Astrocyte (in vitro differentiated cells and primary cell): ENCODE data around the gene ERH. TPM values are rescaled to one million over a fixed set of nuclear protein-coding genes. Genes with fewer than 3 reads are reported as not detected.

Experiments
- DNase-seq: peaks from one replicate; pipeline ENCODE4 v3.0.0-alpha.2; 2010; ENCODE audit warnings: low read depth
- FAIRE-seq: peaks from 2 replicates; lab custom pipeline; 2011; peaks lifted over from hg19 to GRCh38; lab: Jason Lieb, UNC
- H2AFZ ChIP-seq: 2 replicates; pipeline ENCODE4 v1.6.0; 2012; ENCODE audit warnings: low read depth, low read length, inconsistent platforms
- H3K27ac ChIP-seq: 2 replicates; pipeline ENCODE4 v1.5.1; 2011; ENCODE audit warnings: low read depth, low read length, inconsistent platforms
- H3K27me3 ChIP-seq: 2 replicates; pipeline ENCODE4 v1.6.0; 2011; ENCODE audit warnings: low read length, inconsistent platforms; ENCODE audit not compliant: insufficient read depth
- H3K36me3 ChIP-seq: 2 replicates; pipeline ENCODE4 v1.5.1; 2011; ENCODE audit warnings: low read length, inconsistent platforms; ENCODE audit not compliant: insufficient read depth
- H3K4me1 ChIP-seq: 2 replicates; pipeline ENCODE4 v1.5.1; 2011; ENCODE audit warnings: low read length, inconsistent platforms; ENCODE audit not compliant: insufficient read depth
- H3K4me2 ChIP-seq: 2 replicates; pipeline ENCODE4 v1.6.0; 2012; ENCODE audit warnings: low read length, inconsistent platforms
- H3K4me3 ChIP-seq: 2 replicates; pipeline ENCODE4 v1.5.1; 2011; ENCODE audit warnings: low read depth, mild to moderate bottlenecking, low read length, inconsistent platforms; ENCODE audit not compliant: insufficient read depth
- H3K79me2 ChIP-seq: 2 replicates; pipeline ENCODE4 v1.6.0; 2012; ENCODE audit warnings: mild to moderate bottlenecking, low read length, inconsistent platforms; ENCODE audit not compliant: insufficient read depth
- H3K9ac ChIP-seq: 2 replicates; pipeline ENCODE4 v1.6.0; 2012; ENCODE audit warnings: mild to moderate bottlenecking, low read length, inconsistent platforms
- H3K9me3 ChIP-seq: 2 replicates; pipeline ENCODE4 v1.5.1; 2012; ENCODE audit warnings: low read depth, mild to moderate bottlenecking, low read length, inconsistent platforms; ENCODE audit not compliant: insufficient read depth
- H4K20me1 ChIP-seq: 2 replicates; pipeline ENCODE4 v1.6.0; 2012; ENCODE audit warnings: low read length, inconsistent platforms; ENCODE audit not compliant: insufficient read depth
- H3K27ac Mint-ChIP-seq: one replicate; pipeline ENCODE4 v1.8.0; 2021; ENCODE audit warnings: mild to moderate bottlenecking, mixed read lengths; ENCODE audit not compliant: unreplicated experiment
- H3K27me3 Mint-ChIP-seq: one replicate; pipeline ENCODE4 v1.8.0; 2021; ENCODE audit warnings: low read depth, mixed read lengths; ENCODE audit not compliant: unreplicated experiment
- H3K36me3 Mint-ChIP-seq: one replicate; pipeline ENCODE4 v1.8.0; 2021; ENCODE audit warnings: low read depth, mixed read lengths; ENCODE audit not compliant: unreplicated experiment
- H3K4me1 Mint-ChIP-seq: one replicate; pipeline ENCODE4 v1.8.0; 2021; ENCODE audit warnings: low read depth, mixed read lengths; ENCODE audit not compliant: unreplicated experiment
- H3K4me3 Mint-ChIP-seq: one replicate; pipeline ENCODE4 v1.8.0; 2021; ENCODE audit warnings: mild to moderate bottlenecking, moderate library complexity, mixed read lengths; ENCODE audit not compliant: unreplicated experiment
- H3K9me3 Mint-ChIP-seq: one replicate; pipeline ENCODE4 v1.8.0; 2021; ENCODE audit warnings: mild to moderate bottlenecking, mixed read lengths; ENCODE audit not compliant: unreplicated experiment
- EZH2 ChIP-seq: IDR thresholded peaks from 2 replicates; pipeline ENCODE4 v1.6.1; 2012; ENCODE audit warnings: mild to moderate bottlenecking, low read length, inconsistent platforms; ENCODE audit not compliant: insufficient read depth
- total RNA-seq: library from RNA; stranded (reverse); gene quantifications from 2 replicates; pipeline ENCODE4 v1.2.1, GENCODE V29; 2021
- TF ChIP-seq, protein P1 (sequence below): IDR thresholded peaks from 2 replicates; pipeline ENCODE4 v1.5.1; 2011; ENCODE audit warnings: low read depth, mild to moderate bottlenecking, inconsistent platforms, low read length, moderate library complexity; ENCODE audit not compliant: insufficient read depth

Gene ERH
- total RNA-seq, 1 donor from 2014 or later: 255 TPM

- H3K4me2 ChIP-seq: no peak overlapping the region
- no peaks in the 10 kb centered on the region for H3K9me3 Mint-ChIP-seq
- H2AFZ ChIP-seq: no peak overlapping the region
- DNase-seq (peak; percentile 80), FAIRE-seq (peak; percentile 37)
- H3K36me3 Mint-ChIP-seq: peaks cover 2% of the 10 kb centered on the region
- no peaks in the 10 kb centered on the region for H3K27me3 ChIP-seq
- H3K4me1 ChIP-seq: peaks cover 7% of the 10 kb centered on the region
- no peak overlapping the region for H3K4me3 Mint-ChIP-seq
- no peaks in the 10 kb centered on the region for H3K36me3 ChIP-seq
- H3K4me1 Mint-ChIP-seq: peaks cover 11% of the 10 kb centered on the region
- peak overlapping the region; percentile 0 for H3K9ac ChIP-seq
- H3K9me3 ChIP-seq: no peaks in the 10 kb centered on the region
- no peaks in the 10 kb centered on the region for H3K79me2 ChIP-seq
- no peak for TF ChIP-seq EZH2
- TF ChIP-seq, protein P1, sequence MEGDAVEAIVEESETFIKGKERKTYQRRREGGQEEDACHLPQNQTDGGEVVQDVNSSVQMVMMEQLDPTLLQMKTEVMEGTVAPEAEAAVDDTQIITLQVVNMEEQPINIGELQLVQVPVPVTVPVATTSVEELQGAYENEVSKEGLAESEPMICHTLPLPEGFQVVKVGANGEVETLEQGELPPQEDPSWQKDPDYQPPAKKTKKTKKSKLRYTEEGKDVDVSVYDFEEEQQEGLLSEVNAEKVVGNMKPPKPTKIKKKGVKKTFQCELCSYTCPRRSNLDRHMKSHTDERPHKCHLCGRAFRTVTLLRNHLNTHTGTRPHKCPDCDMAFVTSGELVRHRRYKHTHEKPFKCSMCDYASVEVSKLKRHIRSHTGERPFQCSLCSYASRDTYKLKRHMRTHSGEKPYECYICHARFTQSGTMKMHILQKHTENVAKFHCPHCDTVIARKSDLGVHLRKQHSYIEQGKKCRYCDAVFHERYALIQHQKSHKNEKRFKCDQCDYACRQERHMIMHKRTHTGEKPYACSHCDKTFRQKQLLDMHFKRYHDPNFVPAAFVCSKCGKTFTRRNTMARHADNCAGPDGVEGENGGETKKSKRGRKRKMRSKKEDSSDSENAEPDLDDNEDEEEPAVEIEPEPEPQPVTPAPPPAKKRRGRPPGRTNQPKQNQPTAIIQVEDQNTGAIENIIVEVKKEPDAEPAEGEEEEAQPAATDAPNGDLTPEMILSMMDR: no peak
- no peak overlapping the region for H3K27ac Mint-ChIP-seq
- peaks cover 28% of the 10 kb centered on the region for H3K27me3 Mint-ChIP-seq
- H3K27ac ChIP-seq: no peak overlapping the region
- no peaks in the 10 kb centered on the region for H4K20me1 ChIP-seq
- H3K4me3 ChIP-seq: no peak overlapping the region
Measured at GRCh38 chr14:69355607-69356281, 42.4 kb downstream of the ERH start.

GRCh38 chr14:69355154-69355597, 42.9 kb downstream of the ERH start:
- H3K9me3 Mint-ChIP-seq: peaks cover 1% of the 10 kb centered on the region
- FAIRE-seq (no peak), DNase-seq (no peak)
- Histone ChIP-seq H3K4me3 (no peak overlapping the region), H3K9me3 (no peaks in the 10 kb centered on the region), H3K4me1 (peaks cover 7% of the 10 kb centered on the region), H4K20me1 (no peaks in the 10 kb centered on the region), H3K79me2 (no peaks in the 10 kb centered on the region), H3K9ac (peak overlapping the region; percentile 0), H3K27me3 (no peaks in the 10 kb centered on the region), H2AFZ (no peak overlapping the region), H3K27ac (no peak overlapping the region), H3K36me3 (no peaks in the 10 kb centered on the region), H3K4me2 (no peak overlapping the region)
- no peak for TF ChIP-seq EZH2
- TF ChIP-seq, protein P1: no peak
- H3K27ac Mint-ChIP-seq: peak overlapping the region; percentile 66
- peaks cover 34% of the 10 kb centered on the region for H3K27me3 Mint-ChIP-seq
- H3K4me1 Mint-ChIP-seq: peaks cover 11% of the 10 kb centered on the region
- peaks cover 2% of the 10 kb centered on the region for H3K36me3 Mint-ChIP-seq
- H3K4me3 Mint-ChIP-seq: no peak overlapping the region
